NCI-H1417 (cell line): ENCODE measurements around the gene CD4.
A peak's percentile ranks its signal among the peaks of the same experiment; 100 is the strongest.
"Not testable (repeated sequence)": the region's sequence is repeated elsewhere in the genome, so short reads cannot be mapped to it uniquely, and the experiment has no call there.

Experiments used
- DNase-seq, 3 experiments: peaks; one replicate each; lab custom pipeline; 2025; lab: John Stamatoyannopoulos, UW

The CD4 gene

DNA sequence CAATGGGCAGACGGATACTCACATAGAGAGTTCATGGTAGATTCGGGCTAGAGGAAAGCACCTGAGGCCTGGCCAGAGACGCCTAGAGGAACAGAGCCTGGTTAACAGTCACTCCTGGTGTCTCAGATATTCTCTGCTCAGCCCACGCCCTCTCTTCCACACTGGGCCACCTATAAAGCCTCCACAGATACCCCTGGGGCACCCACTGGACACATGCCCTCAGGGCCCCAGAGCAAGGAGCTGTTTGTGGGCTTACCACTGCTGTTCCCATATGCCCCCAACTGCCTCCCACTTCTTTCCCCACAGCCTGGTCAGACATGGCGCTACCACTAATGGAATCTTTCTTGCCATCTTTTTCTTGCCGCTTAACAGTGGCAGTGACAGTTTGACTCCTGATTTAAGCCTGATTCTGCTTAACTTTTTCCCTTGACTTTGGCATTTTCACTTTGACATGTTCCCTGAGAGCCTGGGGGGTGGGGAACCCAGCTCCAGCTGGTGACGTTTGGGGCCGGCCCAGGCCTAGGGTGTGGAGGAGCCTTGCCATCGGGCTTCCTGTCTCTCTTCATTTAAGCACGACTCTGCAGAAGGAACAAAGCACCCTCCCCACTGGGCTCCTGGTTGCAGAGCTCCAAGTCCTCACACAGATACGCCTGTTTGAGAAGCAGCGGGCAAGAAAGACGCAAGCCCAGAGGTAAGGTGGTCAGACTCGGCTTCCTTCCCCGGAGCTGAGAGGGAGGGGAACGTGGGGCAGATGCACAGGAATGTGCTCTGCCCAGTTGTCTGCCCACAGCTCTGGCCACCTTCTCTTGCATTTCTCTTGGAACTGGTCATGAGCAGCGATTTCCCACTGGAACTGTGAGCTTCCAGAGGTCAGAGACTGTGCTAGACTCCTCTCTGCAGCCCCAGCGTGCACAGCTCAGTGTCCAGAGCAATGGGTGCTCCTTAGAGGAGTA is at the start of gene CD4:
TSS of gene CD4 (plus strand) at position 557 of the 953 bp plus-strand sequence. CDS start 10,611 bp downstream, outside the sequence.
- no peak for DNase-seq

DNA sequence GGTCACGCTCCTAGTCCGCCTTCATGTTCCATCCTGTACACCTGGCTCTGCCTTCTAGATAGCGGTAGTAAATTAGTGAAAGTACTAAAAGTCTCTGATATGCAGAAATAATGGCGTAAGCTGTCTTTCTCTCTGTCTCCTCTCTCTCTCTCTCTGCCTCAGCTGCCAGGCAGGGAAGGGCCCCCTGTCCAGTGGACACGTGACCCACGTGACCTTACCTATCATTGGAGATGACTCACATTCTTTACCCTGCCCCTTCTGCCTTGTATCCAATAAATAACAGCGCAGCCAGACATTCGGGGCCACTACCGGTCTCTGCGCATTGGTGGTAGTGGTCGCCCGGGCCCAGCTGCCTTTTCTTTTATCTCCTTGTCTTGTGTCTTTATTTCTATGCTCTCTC is 47.2 kb upstream of the CD4 start:
- DNase-seq, result not testable (repeated sequence)

DNA sequence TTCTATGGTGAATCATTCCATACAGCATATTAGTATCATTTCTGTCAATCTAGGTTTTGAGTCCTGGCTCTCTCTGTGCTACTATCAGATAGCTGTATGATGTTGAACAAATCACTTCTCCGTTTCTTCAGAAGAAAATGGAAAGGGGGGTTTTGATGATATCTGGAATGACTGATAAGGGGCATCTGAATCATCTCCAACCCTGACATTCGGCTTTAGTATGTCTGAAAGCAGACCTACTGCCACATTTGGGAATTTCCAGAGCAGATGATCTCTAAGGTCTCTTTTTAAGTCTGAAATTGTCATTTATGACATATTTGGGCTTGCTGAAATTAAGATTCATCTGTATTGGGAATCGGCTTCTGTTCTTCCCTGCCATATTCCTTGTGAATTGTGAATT is 46.5 kb upstream of the CD4 start:
- no peak for DNase-seq

DNA sequence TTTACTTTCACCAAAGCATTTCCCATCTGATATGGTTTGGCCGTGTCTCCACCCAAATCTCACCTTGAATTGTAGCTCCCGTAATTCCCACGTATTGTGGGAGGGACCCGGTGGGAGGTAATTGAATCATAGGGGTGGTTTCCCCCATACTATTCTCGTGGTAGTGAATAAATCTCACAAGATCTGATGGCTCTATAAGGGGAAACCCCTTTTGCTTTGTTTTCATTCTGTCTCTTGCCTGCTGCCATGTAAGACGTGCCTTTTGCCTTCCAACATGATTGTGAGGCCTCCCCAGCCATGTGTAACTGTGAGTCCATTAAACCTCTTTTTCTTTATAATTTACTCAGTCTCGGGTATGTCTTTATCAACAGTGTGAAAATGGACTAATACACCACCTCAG is 46.0 kb upstream of the CD4 start:
- not testable (repeated sequence) for DNase-seq

DNA sequence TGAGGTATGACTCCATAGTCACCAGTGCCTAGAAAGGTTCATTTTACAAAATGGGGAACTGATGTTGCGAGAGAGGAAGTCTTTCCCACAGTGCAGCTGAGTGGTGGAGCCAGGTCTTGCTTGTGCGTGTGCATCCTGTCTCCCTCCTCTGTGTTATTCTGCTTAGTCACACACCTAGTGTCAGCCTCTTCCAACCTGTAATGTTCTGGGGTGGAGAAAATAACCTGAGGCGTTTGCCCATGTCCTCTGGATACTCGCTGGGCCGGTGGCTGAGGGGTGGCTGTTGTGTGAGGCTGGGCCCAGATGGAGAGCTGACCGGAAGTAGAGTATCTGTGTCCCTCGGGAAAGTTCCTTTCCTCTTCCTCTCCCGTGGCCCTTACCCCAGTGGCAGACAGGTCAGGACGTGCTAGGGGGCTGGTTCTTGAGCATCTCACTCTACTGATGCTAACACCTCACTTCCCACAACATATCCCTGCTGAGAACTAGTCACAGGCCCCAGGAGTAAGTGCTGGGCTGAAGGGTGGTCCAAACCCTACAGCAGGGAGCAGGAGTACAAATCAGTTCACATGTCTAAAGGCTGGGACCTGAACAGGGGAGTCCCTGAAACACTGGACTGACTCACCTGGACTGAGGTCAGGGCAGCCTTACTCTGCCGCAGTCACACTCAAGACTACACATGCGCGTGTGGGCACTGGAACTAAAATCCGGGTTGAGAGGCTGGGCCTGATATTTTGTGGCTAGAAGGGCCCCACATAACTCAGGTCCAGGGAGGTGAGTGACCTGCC is 43.4 kb upstream of the CD4 start:
- DNase-seq, result no peak

GRCh38 chr12:6747216-6747615 is 42.1 kb upstream of the CD4 start:
- DNase-seq, result no peak

DNA sequence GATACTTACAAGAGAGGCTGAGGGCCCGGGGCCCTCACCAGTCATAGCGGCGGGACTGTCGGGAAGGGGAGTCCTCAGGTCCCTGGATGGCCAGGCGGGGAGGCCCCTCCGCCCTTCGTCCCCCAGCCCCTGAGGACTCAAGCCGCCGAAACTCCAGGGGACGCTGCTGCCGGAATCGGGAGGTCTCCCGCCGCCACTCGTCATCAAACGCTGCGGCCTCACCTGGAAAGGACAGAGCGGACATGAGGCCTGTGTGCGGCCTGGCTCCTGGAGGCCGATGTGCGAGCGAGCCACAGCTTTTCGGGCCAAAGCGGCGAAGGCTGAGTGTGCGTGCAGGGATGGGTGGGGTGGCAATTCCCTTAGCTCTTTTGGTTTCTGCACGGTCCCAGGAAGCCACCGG is 40.6 kb upstream of the CD4 start:
- no peak for DNase-seq

GRCh38 chr12:6750506-6750905 is 38.8 kb upstream of the CD4 start:
- DNase-seq, result no peak

GRCh38 chr12:6751767-6752166 is 37.6 kb upstream of the CD4 start:
- peak in 1 of 3 experiments; percentile 6 for DNase-seq

DNA sequence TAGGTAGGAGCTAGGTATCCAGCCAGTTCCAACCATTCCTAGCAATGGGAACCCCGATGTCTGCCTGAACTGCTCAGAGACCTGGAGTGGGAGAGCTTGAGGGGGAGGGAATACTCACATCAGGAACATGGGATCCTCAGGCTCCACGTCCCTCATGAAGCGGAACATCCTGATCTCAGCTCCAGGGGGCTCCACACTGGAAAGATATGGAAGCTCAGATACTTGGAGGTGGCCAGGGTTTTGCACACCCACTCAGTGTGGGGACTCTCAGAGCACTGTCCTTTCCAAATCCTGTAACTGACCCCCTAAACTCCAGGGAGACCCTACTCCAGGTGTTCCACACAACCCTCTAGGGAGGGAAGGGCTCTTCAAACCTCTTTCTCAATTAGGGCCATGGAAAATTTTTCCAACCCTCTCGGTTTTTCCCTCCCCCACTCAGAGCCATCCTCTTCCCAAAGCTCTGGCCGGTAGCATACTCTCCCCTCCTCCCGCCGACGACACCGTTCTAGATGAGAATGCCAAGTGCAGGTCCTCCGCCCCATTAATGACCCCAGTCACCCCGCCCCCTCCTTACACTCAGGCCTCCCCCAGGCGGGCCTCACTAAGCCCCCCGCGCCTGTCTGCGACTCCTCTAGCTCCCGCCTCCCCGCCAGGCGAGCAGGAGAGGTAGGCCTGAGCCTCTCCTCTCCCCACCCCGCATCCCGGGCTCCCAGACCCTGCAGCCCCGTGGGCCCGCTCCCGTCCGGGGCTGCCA is 37.0 kb upstream of the CD4 start:
- peak; percentile 33 to 90 (median 89) for DNase-seq

DNA sequence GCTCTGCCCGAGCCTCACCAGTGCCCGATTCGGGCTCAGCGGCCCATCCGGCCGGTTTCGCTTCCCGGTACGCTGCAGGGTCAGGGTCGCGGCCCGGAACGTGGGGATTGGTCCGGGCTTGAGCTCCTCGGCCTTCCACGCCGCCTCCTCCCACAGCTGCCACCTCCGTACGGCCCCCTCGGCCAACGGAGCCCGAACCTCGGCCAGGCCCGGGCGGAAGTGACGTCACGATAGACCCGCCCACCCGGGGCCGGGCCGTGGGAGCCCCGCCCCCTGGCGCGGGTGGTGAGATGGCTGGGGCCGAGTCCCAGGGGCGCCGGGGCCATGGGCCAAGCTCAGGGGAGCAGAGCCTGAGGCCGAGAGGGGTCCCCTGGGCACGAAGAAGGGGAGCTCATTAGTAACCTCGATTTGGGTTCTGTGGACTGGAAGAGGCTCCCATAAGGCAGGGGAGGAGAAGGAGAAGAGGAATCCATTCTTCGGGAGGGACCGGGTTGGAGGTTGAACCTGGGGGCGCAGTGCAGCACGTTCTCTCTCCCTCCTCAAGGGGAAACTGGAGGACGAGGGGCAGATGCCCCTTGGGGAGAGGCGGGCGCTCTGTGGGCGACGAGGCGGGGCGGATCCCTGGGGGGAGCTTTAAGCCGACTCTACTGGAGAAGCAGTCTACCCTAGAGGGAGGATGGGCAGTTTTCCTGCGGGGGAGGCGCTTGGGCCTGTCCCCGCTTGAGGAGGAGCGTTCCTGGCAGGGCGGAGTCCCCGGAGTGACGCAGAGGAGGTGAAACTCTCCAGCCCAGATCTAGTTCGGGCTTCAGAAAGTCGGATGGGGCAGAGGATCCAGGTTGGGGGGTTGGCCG is 36.2 kb upstream of the CD4 start, which contains the start of gene MLF2:
TSS of gene MLF2 (minus strand) at position 221 of the 851 bp plus-strand sequence. CDS start 807 bp downstream, outside the sequence.
- peak; percentile 94 to 98 (median 96) for DNase-seq

DNA sequence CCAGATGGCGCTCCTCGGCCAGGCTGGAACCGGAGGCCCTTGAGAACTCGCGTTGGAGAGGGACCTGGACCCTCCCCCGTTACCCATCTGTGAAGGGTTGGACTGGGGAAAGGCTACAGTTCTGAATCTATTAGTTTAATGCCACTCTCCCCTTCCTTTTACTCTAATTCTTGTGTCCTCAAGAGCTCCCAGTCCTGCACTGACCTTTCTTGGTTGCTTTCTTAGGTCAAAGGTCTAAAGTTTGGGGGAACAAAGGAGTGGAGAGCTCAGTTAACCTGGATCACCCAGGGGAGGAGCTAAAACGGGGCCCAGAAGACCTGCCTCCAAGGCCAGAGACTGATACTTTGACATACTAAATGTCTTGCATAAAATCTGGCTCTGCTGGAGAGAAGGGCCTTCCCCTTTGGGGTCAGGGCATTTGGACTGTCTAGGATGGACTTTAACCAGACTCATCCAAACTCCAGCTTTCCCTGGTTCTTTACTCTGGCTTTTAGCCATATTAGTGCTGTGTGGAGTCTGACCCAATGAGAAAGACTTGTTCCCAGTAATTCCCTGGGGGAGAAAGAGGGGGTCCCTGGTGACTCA is 35.5 kb upstream of the CD4 start:
- DNase-seq, result no peak

DNA sequence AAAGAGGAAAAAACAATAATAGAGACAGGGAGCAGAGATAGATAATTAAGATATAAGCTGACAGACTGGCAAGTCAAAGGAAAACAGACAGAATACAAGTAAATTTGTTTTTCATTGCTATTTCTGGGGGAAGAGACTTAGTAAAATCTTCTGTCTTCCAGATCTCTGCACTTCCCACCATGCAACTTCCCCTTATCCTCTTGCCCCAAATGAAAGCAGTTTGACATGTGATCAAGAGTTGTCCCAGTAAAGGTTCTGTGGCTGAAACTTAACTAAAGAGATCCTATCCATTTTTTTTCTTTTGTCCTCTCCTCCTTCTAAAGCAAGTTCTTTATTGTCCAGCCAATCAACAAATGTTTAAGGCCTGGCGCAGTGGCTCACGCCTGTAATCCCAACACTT is 34.9 kb upstream of the CD4 start:
- DNase-seq, result no peak

- DNase-seq, result no peak
Measured at GRCh38 chr12:6757028-6757690, 32.2 kb upstream of the CD4 start.

DNA sequence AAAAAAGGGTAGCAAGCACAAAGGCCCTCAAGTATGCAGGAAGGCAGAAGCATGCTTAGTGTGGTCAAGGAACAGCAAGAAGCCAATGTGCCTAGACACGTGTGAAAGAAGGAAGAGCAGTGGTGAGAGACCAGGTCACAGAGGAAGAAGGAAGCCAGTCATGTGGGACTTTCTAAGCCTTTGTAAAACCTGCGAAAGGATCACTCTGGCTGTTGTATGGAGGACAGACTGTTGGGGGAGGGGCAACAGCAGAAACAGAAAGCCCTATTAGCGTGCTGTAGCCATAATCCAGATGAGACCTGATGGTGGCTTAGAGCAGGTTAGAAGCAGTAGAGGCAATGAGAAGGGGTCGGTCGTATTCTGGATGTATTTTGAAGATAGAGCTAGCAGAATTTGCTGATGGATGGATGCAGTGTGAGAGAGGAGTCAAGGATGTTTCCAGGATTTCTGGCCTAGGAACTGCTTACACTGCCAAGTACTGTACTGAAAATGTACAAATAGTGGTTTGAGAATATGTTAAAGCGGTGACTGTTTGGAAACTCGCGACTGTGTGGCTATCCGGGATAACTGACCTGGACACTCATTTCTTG is 30.7 kb upstream of the CD4 start:
- no peak for DNase-seq

GRCh38 chr12:6759741-6760140 is 29.6 kb upstream of the CD4 start:
- no peak for DNase-seq

- no peak for DNase-seq
Measured at GRCh38 chr12:6763380-6763779, 25.9 kb upstream of the CD4 start.

DNA sequence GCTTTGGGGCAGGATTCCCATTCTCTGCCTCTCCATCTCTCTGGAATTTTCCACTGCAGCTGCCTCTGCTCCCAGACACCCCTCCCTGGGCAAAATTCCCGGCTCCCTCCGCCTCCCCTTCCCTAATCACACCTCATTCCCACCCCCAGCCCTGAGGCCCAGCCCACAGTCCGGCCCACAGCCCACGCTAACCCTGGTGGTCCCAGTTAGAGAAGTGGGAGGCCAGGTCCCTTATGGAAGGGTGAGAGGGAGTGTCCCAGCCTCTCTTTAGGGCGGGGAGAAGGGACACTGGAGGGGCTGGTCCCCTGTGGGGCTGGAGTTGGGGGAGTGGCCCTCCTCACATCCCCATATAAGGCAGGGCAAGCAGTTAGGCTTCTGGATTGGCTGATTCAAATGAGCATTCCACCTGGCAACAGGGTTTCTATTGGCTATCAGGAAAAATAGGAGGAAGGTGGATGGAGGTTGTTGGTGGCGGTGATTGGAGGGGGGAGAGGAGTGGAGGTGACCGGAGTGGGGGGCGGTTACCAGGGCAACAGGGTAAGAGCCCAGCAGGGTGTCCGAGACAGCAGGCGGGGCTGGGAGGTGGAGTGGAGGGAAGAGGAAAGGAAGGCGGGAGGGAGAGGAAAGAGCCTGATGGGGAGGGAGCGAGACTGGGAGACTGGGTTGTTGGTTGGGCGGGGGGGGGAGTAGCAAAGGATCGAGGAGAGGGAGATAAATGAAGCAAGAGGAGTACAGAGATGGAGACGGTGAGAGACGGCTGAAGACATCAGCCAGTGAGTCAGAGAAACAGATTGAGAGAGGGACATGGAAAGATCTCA is 25.1 kb upstream of the CD4 start:
- DNase-seq, result peak; percentile 95 to 100 (median 97)
